Neuronal stem cell (in vitro differentiated cells): ENCODE data around the gene MMP17.

ENCODE experiments used
- DNase-seq: peaks from one replicate; pipeline ENCODE4 v3.0.0-alpha.2; 2013; ENCODE audit warnings: low spot score
- H2AFZ ChIP-seq: one replicate; pipeline ENCODE4 v1.6.1; 2013; ENCODE audit warnings: mild to moderate bottlenecking, low read length, inconsistent platforms
- H2AK5ac ChIP-seq: 2 replicates; pipeline ENCODE4 v1.6.1; 2013; ENCODE audit warnings: low read depth, mild to moderate bottlenecking, inconsistent platforms, low read length, moderate library complexity, mixed read lengths
- H2BK120ac ChIP-seq: 2 replicates; pipeline ENCODE4 v1.6.1; 2013; ENCODE audit warnings: low read depth, mild to moderate bottlenecking, inconsistent platforms, low read length, moderate library complexity, mixed read lengths
- H2BK12ac ChIP-seq: one replicate; pipeline ENCODE4 v1.6.1; 2013; ENCODE audit warnings: low read length, inconsistent platforms
- H2BK15ac ChIP-seq: 2 replicates; pipeline ENCODE4 v1.6.1; 2013; ENCODE audit warnings: mild to moderate bottlenecking, low read length, inconsistent platforms, mixed read lengths
- H2BK5ac ChIP-seq: one replicate; pipeline ENCODE4 v1.6.1; 2013; ENCODE audit warnings: inconsistent platforms, mild to moderate bottlenecking, low read length, moderate library complexity
- H3K14ac ChIP-seq: one replicate; pipeline ENCODE4 v1.6.1; 2013; ENCODE audit warnings: low read length, inconsistent platforms
- H3K18ac ChIP-seq: 2 replicates; pipeline ENCODE4 v1.6.1; 2013; ENCODE audit warnings: low read length, inconsistent platforms
- H3K23ac ChIP-seq: 2 replicates; pipeline ENCODE4 v1.6.1; 2013; ENCODE audit warnings: low read depth, mild to moderate bottlenecking, mixed read lengths, low read length, inconsistent platforms; ENCODE audit not compliant: poor library complexity
- H3K27ac ChIP-seq: replicated peaks from 3 replicates; pipeline ENCODE4 v1.5.1; 2013; ENCODE audit warnings: low read length, inconsistent platforms
- H3K27me3 ChIP-seq, 3 experiments: 2 replicates each; pipeline ENCODE4 v1.6.1; 2013; ENCODE audit warnings: low read length in 3 of 3, mild to moderate bottlenecking in 2 of 3, inconsistent platforms in 1 of 3, low read depth in 1 of 3, mixed read lengths in 1 of 3, moderate library complexity in 1 of 3; ENCODE audit not compliant: control insufficient read depth in 3 of 3, insufficient read depth in 3 of 3
- H3K36me3 ChIP-seq, 2 donors: replicated peaks in 1 of 2; 2 replicates each; pipeline ENCODE4 v1.6.1; 2013; ENCODE audit warnings: low read length in 2 of 2; ENCODE audit not compliant: control insufficient read depth in 2 of 2, insufficient read depth in 2 of 2
- H3K4ac ChIP-seq: 2 replicates; pipeline ENCODE4 v1.6.1; 2013; ENCODE audit warnings: inconsistent platforms, mild to moderate bottlenecking, low read length, moderate library complexity
- H3K4me1 ChIP-seq, 2 donors: 1 replicate in 1 of 2; 2 replicates in 1 of 2; pipeline ENCODE4 v1.6.1; 2013; ENCODE audit warnings: low read length in 2 of 2, low read depth in 1 of 2; ENCODE audit not compliant: control insufficient read depth in 2 of 2, insufficient read depth in 1 of 2
- H3K4me2 ChIP-seq: one replicate; pipeline ENCODE4 v1.6.1; 2013; ENCODE audit warnings: mild to moderate bottlenecking, low read length, inconsistent platforms; ENCODE audit not compliant: insufficient read depth, poor library complexity, severe bottlenecking
- H3K4me3 ChIP-seq, 2 donors: 2 replicates each; pipeline ENCODE4 v1.5.1; 2013; ENCODE audit warnings: low read length in 2 of 2, mild to moderate bottlenecking in 2 of 2, inconsistent platforms in 1 of 2, moderate library complexity in 1 of 2
- H3K79me1 ChIP-seq: one replicate; pipeline ENCODE4 v1.6.1; 2013; ENCODE audit warnings: low read depth, mild to moderate bottlenecking, inconsistent platforms, low read length, moderate library complexity
- H3K9ac ChIP-seq: one replicate; pipeline ENCODE4 v1.6.1; 2013; ENCODE audit warnings: mild to moderate bottlenecking, low read depth, low read length, inconsistent platforms; ENCODE audit not compliant: poor library complexity
- H3K9me3 ChIP-seq, 2 donors: replicated peaks in 1 of 2; 2 replicates each; pipeline versions ENCODE3 to v1.6.1; 2013; ENCODE audit warnings: low read length in 2 of 2, mild to moderate bottlenecking in 2 of 2, inconsistent platforms in 1 of 2, low read depth in 1 of 2, mixed read lengths in 1 of 2, moderate library complexity in 1 of 2; ENCODE audit not compliant: control insufficient read depth in 2 of 2, insufficient read depth in 1 of 2
- H4K8ac ChIP-seq: one replicate; pipeline ENCODE4 v1.6.1; 2013; ENCODE audit warnings: low read depth, mild to moderate bottlenecking, inconsistent platforms, low read length, moderate library complexity
- H4K91ac ChIP-seq: one replicate; pipeline ENCODE4 v1.6.1; 2013; ENCODE audit warnings: low read length, low read depth, mild to moderate bottlenecking, inconsistent platforms; ENCODE audit not compliant: poor library complexity
- WGBS, 2 donors: extraction: QIAGEN DNeasy Blood & Tissue Kit; methylation state at CpG; one replicate each; pipeline ENCODE4 v1.1.7; 2013; ENCODE audit warnings: missing lambda C conversion rate in 2 of 2, mixed read lengths in 1 of 2; ENCODE audit not compliant: insufficient read length in 2 of 2, insufficient replicate concordance in 1 of 2; ENCODE audit errors: extremely low coverage in 2 of 2; 5-methylcytosine and 5-hydroxymethylcytosine counted together

MMP17 gene

GRCh38 chr12:131835616-131836171 lies 7.5 kb downstream of the MMP17 start:
- Histone ChIP-seq H3K9me3 (no peaks in the 10 kb centered on the region), H3K79me1 (peaks cover 4% of the 10 kb centered on the region), H2AK5ac (peak overlapping the region; percentile 94), H3K27ac (no peak overlapping the region), H3K23ac (peak overlapping the region; percentile 80), H3K27me3 (peaks cover 0 to 7% (median 0%) of the 10 kb centered on the region in 3 experiments), H2BK120ac (no peak overlapping the region), H2BK5ac (no peak overlapping the region), H4K91ac (no peak overlapping the region), H3K4me2 (no peak overlapping the region), H4K8ac (no peak overlapping the region), H3K4me3 (no peak overlapping the region), H3K9ac (no peak overlapping the region), H3K36me3 (peaks cover 0 to 8% of the 10 kb centered on the region in 2 donors), H3K4me1 (peaks cover 9 to 21% of the 10 kb centered on the region in 2 donors), H2AFZ (no peak overlapping the region), H2BK12ac (peak overlapping the region; percentile 90), H3K14ac (no peak overlapping the region), H3K18ac (peak overlapping the region; percentile 51), H2BK15ac (peak overlapping the region; percentile 16), H3K4ac (no peak overlapping the region)
- WGBS, 2 donors: no CpG with 5 or more reads among the region's 7 CpGs
- no peak for DNase-seq

DNA sequence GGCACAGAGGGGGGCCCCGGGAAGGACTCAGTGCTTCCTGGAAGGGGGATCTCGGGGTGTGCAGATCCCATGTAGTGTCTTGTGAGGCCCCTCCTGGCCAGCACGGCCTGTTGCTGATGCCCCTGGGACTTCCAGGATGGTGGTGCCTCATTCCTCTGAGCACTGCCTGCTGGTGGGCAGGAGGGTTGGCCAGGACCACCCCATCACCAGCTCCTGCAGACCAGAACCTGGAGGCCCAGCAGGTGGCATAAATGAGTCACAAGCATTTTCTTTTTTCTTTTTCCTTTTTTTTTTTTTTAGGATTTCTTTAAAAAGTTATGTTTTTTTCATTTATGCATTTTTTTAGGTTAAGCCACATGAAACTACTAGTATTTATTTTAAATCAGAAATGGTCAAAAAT lies 8.0 kb downstream of the MMP17 start:
- Histone ChIP-seq H3K4me1 (peaks cover 4 to 17% of the 10 kb centered on the region in 2 donors), H3K4me2 (no peak overlapping the region), H3K18ac (peak overlapping the region; percentile 51), H2AK5ac (peak overlapping the region; percentile 94), H2BK5ac (no peak overlapping the region), H3K4ac (no peak overlapping the region), H3K23ac (no peak overlapping the region), H3K27ac (no peak overlapping the region), H2BK15ac (peak overlapping the region; percentile 16), H3K9ac (no peak overlapping the region), H3K36me3 (peaks cover 0 to 13% of the 10 kb centered on the region in 2 donors), H4K91ac (no peak overlapping the region), H2BK120ac (no peak overlapping the region), H4K8ac (no peak overlapping the region), H3K79me1 (peaks cover 4% of the 10 kb centered on the region), H2AFZ (no peak overlapping the region), H3K14ac (no peak overlapping the region), H3K9me3 (no peaks in the 10 kb centered on the region), H3K4me3 (no peak overlapping the region), H3K27me3 (peaks cover 0 to 4% (median 0%) of the 10 kb centered on the region in 3 experiments), H2BK12ac (no peak overlapping the region)
- no peak for DNase-seq
- no CpG with 5 or more reads among the region's 3 CpGs for WGBS, 2 donors

DNA sequence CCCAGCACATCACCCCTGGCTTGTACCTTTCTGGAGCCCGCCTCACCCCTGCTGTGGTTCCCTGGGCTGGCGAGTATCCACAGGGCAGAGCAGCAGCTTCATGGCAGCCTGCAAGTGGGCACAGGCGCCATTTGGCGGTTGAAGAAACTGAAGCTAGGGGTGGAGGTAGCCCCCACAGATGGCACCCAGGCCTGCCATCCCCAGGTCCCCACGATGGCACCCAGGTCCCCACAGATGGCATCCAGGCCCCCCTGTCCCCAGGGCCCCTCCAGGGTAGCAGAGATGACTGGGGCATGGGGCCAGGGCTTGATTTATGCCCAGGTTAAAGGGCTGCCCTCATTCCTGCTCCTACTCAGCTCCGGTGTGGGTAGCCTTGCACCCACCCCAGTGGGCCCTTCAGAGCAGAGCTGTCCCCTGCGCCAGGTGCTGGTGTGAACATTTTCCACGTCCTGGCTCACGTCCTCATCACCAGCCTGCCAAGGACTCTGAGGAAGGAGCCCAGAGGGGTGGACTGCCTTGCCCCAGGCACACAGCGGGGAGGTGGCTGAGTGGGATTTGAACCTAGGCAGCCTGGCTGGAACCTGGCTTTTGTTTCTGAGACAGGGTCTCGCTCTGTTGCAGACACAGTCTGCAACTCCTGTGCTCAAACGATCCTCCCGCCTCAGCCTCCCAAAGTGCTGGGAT lies 8.7 kb downstream of the MMP17 start:
- peak overlapping the region; percentile 95 for H3K23ac ChIP-seq
- H2AFZ ChIP-seq: no peak overlapping the region
- no peak overlapping the region for H3K4me3 ChIP-seq
- peak overlapping the region; percentile 82 for H3K14ac ChIP-seq
- no CpG with 5 or more reads among the region's 13 CpGs for WGBS, 2 donors
- H3K18ac ChIP-seq: peak overlapping the region; percentile 27
- no peaks in the 10 kb centered on the region for H3K27me3 ChIP-seq
- no peak overlapping the region for H3K4me2 ChIP-seq
- H3K9ac ChIP-seq: peak overlapping the region; percentile 70
- H3K27ac ChIP-seq: no peak overlapping the region
- H3K79me1 ChIP-seq: peaks cover 4% of the 10 kb centered on the region
- no peak overlapping the region for H3K4ac ChIP-seq
- H2BK5ac ChIP-seq: no peak overlapping the region
- H3K9me3 ChIP-seq: no peaks in the 10 kb centered on the region
- H4K8ac ChIP-seq: no peak overlapping the region
- no peak overlapping the region for H2BK12ac ChIP-seq
- H3K4me1 ChIP-seq: peaks cover 2 to 15% of the 10 kb centered on the region in 2 donors
- H2AK5ac ChIP-seq: peak overlapping the region; percentile 43
- DNase-seq: no peak
- H3K36me3 ChIP-seq: peaks cover 0 to 20% of the 10 kb centered on the region in 2 donors
- H2BK15ac ChIP-seq: peak overlapping the region; percentile 95
- H2BK120ac ChIP-seq: no peak overlapping the region
- no peak overlapping the region for H4K91ac ChIP-seq

- Histone ChIP-seq H3K4ac (no peak overlapping the region), H3K79me1 (no peaks in the 10 kb centered on the region), H4K8ac (no peak overlapping the region), H2BK15ac (peak overlapping the region; percentile 58), H2BK5ac (no peak overlapping the region), H2AK5ac (no peak overlapping the region), H3K4me3 (no peak overlapping the region), H3K9me3 (no peaks in the 10 kb centered on the region), H3K4me1 (no peaks in the 10 kb centered on the region), H2BK12ac (peak overlapping the region; percentile 90), H3K23ac (peak overlapping the region; percentile 85), H4K91ac (no peak overlapping the region), H2BK120ac (peak overlapping the region; percentile 24), H2AFZ (no peak overlapping the region), H3K27ac (no peak overlapping the region), H3K27me3 (no peaks in the 10 kb centered on the region), H3K4me2 (no peak overlapping the region), H3K9ac (peak overlapping the region; percentile 44), H3K18ac (no peak overlapping the region), H3K14ac (peak overlapping the region; percentile 82), H3K36me3 (peaks cover 0 to 49% of the 10 kb centered on the region in 2 donors)
- DNase-seq: no peak
- WGBS, 2 donors: no CpG with 5 or more reads among the region's 46 CpGs
These were observed 12.6 kb downstream of the MMP17 start for GRCh38 chr12:131840643-131841416.
